NCI-H69 (cell line): Measurements from ENCODE around the gene HEXA.
"Not testable (repeated sequence)": the region's sequence is repeated elsewhere in the genome, so short reads cannot be mapped to it uniquely, and the experiment has no call there.

ENCODE experiments used
- DNase-seq: peaks from one replicate; lab custom pipeline; 2025; lab: John Stamatoyannopoulos, UW

HEXA gene

GRCh38 chr15:72375846-72376581, at the start of gene HEXA:
Gene HEXA (minus strand): TSS chr15:72376014. CDS start chr15:72375972, 42 bp downstream.
- peak; percentile 95 for DNase-seq

GRCh38 chr15:72423256-72423655, 47.4 kb upstream of the HEXA start:
- DNase-seq: peak; percentile 1

- DNase-seq: no peak
Measured at GRCh38 chr15:72421484-72421883, 45.7 kb upstream of the HEXA start.

DNA sequence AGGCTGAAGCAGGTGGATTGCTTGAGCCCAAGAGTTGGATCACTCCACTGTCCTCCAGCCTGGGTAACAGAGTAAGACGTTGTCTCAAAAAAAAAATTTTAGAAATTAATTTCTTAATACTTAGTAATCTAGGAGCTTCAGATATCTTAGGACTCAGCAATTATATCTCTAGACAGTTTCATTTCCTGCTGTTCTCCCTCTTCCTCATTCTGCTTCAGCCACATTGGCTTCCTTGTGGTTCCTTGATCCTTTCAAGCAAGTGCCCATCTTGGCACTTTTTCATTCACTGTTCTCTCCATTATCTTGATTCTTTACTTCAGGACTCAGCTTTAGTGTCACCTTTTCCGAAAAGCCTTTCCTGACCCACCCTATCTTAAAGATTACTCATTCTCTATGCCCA, 44.8 kb upstream of the HEXA start:
- no peak for DNase-seq

DNA sequence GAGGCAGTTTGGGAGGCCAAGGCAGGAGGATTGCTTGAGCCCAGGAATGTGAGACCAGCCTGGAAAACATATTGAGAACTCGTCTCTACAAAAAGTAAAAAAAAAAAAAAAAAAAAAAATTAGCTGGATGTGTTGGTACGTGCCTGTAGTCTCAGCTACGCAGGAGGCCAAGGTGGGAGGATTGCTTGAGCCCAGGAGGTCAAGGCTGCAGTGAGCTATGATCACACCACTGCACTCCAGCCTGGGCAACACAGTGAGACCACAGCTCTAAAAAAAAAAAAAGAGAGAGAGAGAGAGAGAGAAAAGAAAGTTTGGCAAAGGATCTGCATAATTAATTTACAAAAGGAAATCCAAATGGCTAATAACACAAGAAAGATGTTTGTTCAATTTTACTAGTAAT, 44.0 kb upstream of the HEXA start:
- DNase-seq: not testable (repeated sequence)

DNA sequence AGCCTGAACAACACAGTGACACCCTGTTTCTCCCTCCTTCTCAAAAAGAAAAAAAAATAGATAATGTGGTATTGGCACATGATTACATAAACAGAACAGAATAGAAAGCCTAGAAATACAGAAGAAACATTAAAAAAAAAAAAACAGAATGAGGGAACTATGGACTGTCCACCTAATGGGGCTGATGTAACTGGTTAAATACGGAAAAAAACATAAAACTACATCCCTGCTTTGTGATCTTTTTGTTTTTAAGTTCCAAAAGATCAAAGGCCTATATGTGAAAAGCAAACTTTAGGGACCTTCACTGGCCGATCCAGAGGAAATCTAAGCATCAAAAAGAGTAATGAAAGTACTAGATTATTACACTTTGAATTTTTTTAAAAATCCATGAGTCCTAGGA, 39.5 kb upstream of the HEXA start:
- no peak for DNase-seq

GRCh38 chr15:72413337-72413736, 37.5 kb upstream of the HEXA start:
- not testable (repeated sequence) for DNase-seq

DNA sequence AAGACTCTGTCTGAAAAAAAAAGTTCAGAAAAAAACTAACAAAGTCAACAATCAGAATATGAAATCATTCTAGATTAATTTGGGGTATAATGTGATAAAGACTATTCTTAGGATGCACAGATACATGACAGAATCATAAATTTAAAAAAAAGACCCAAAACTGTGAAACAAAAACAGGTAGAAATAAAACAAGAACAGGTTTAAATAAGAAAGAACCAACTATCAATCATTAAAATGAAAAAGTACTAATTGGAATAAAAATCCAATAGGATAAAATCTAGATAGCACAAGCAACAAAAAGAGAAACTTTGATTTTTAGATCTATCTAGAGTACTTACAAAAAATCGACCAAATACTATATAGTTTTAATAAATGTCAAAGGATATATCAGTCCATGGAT, 35.7 kb upstream of the HEXA start:
- no peak for DNase-seq

GRCh38 chr15:72411111-72411510, 35.3 kb upstream of the HEXA start:
- no peak for DNase-seq

DNA sequence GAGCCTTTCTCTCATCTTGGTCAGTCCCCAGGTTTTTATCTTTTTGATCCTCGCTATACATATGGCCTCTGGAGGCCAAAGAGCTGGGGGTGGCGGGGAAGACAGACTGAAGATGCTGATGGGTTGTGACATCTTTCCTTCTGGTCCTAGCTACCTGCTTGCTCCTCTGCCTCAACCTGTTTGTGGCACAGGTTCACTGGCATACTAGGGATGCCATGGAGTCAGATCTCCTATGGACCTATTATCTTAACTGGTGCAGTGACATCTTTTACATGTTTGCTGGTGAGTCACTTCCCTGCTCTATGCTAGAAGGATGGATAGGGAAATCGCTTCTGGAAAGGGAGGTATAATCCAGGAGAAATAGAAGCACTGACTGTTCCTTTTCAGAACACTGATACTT, 31.1 kb upstream of the HEXA start:
- DNase-seq: no peak

GRCh38 chr15:72404841-72405240, 29.0 kb upstream of the HEXA start:
- DNase-seq: no peak

GRCh38 chr15:72404356-72404755, 28.5 kb upstream of the HEXA start:
- DNase-seq: no peak

DNA sequence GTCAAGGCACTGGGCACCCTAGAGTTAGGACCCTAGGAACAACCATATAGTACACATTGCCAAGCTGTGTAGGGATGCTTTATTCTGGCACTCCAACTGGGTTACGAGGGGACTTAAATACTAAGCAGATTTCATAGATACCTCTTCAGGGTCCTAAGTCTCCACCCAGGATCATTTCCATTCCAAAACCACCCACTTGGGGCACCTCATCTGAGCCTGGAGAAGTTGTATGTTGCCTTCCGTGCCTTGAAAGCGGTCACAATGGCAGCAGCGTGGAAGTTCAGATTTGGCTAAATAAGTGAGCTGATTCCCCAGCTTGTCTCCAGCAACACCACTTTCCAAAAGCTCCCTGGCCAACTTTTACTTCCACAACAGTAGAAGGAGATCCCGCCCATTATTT, 26.9 kb upstream of the HEXA start:
- no peak for DNase-seq

DNA sequence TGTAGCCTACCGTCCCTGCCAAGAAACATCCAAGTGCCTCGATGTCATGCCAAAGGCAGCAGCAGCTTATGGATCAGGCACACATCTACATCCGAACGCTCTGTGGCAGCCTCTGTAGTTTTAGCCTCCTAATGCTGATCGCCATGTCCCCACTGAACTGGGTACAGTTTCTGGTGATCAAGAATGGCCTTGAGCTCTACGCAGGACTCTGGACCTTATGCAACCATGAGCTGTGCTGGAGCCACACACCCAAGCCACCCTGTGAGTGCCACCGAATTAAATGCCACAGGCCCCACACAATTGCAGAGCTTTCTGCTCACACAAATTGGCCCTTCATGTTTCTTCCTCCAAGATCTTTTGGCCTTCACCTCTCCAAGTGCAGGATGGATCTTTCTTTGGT, 22.8 kb upstream of the HEXA start:
- no peak for DNase-seq

- DNase-seq: no peak
Measured at GRCh38 chr15:72397796-72398588, 22.2 kb upstream of the HEXA start, which contains the start of gene TMEM202. Gene TMEM202 (plus strand): TSS chr15:72398305. CDS start chr15:72398327, 22 bp downstream.

- DNase-seq: not testable (repeated sequence)
Measured at GRCh38 chr15:72396331-72396730, 20.5 kb upstream of the HEXA start.

DNA sequence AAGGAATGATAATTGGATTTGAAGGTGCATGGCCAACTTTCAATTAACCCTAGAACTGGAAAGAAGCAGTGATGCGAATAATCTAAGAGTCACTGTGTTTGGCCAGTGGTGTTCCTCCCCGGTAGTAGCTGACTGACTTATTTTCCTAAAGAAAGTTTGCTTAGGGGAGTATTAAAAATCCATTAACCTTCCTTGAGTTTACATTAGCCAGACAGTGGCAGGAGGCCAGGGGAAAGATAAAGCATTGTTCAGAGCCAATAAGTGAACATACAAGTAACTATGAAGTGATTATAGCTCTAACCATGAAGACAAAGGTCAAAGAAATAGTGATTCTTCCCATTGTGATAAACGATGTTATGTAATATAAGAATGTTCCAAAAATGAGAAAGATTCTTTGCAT, 13.4 kb upstream of the HEXA start:
- no peak for DNase-seq

- no peak for DNase-seq
Measured at GRCh38 chr15:72387741-72388140, 11.9 kb upstream of the HEXA start.

DNA sequence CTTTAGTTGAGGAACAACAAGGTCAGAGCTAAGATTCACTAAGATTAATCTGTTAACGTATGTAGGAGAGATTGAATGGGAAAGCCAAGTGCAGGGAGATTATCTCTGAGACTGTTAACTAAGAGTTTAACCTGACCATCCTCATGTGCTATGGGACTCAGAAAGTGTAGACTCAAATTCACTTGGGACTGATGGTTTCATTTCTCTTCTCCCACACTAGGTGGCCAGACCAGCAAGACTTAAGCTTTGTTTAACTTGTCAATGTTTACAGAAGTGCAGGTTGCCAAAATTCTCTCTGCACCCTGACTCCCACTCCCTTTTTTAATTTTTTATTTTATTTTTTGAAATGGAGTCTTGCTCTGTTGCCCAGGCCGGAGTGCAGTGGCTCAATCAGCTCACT, 6.3 kb upstream of the HEXA start:
- DNase-seq: no peak

- DNase-seq: no peak
Measured at GRCh38 chr15:72380743-72381142, 4.9 kb upstream of the HEXA start.

GRCh38 chr15:72379856-72380430, 4.1 kb upstream of the HEXA start:
- DNase-seq: no peak

DNA sequence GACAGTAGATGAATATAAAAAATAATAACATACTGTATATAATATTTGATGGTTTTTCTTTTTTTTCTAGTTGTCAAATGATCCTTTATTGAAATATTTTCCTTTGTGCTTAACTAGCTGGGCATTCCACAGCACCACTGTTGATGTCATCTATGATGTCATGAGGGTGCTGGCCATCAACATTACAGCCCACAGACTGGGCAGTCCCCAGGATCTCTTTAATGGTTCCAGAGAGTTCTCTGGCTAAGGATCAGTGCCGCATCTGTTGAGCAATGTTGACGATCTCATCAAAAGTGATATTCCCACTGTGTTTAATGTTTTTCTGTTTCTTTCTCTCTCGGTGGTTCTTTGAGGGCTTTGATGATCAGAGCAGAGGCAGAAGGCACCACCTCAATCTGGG, 3.3 kb upstream of the HEXA start:
- not testable (repeated sequence) for DNase-seq

GRCh38 chr15:72377331-72377730, 1.5 kb upstream of the HEXA start:
- no peak for DNase-seq
